Measurements from ENCODE around the gene GPX5.

The GPX5 gene

GRCh38 chr6:28553384-28553985 is 27.8 kb downstream of the GPX5 start:
- TF ChIP-seq, protein P1, sequence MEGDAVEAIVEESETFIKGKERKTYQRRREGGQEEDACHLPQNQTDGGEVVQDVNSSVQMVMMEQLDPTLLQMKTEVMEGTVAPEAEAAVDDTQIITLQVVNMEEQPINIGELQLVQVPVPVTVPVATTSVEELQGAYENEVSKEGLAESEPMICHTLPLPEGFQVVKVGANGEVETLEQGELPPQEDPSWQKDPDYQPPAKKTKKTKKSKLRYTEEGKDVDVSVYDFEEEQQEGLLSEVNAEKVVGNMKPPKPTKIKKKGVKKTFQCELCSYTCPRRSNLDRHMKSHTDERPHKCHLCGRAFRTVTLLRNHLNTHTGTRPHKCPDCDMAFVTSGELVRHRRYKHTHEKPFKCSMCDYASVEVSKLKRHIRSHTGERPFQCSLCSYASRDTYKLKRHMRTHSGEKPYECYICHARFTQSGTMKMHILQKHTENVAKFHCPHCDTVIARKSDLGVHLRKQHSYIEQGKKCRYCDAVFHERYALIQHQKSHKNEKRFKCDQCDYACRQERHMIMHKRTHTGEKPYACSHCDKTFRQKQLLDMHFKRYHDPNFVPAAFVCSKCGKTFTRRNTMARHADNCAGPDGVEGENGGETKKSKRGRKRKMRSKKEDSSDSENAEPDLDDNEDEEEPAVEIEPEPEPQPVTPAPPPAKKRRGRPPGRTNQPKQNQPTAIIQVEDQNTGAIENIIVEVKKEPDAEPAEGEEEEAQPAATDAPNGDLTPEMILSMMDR (IDR thresholded peaks at IDR 0.05; ENCODE audit: extremely low read depth, missing control alignments) = no peak
- no peak for DNase-seq (ENCODE audit: low spot score)

DNA sequence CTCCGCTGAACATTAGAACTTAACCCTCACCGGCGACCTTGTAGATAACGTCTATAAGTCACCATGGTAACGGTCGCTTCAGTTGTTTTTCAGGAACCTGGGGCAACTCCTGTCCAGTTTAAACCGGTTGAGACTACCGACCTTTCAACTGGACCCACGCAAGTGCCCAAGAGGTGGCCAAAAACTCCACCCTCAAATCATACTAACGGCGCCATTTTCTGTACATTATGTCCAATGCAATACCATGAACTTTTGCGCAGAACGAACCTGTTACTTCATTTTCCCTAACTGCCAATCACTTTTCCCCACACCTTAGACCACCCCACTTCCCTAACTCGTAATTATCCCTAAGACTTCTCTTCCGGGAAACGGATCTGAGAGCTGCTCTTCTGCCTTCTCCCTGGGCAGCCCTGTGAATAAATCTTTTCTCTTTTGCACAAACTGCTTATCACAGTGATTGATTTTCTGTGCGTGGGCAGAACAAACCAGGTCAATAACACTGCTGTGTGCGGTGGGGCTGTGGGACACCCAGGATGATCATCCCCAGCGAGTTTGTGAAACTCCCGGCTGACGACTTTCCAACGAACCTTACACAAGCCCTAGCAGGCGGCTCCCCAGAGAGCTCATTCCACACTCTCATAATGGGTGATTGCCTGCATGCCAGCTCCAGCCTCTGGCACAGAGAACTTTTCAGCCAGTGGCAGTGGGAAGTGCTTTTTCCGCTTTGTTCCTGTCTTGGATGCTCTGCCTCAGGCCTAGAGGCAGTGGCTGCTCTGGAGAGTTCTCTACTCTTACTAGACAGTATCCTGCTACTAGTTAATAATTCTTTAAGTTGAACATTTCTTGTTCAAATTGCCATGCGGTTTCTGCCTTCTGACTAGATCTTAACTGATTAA is 28.6 kb downstream of the GPX5 start:
- no peak for DNase-seq (ENCODE audit: low spot score)
- TF ChIP-seq, protein P1 (IDR thresholded peaks at IDR 0.05; ENCODE audit: extremely low read depth, missing control alignments) = no peak

DNA sequence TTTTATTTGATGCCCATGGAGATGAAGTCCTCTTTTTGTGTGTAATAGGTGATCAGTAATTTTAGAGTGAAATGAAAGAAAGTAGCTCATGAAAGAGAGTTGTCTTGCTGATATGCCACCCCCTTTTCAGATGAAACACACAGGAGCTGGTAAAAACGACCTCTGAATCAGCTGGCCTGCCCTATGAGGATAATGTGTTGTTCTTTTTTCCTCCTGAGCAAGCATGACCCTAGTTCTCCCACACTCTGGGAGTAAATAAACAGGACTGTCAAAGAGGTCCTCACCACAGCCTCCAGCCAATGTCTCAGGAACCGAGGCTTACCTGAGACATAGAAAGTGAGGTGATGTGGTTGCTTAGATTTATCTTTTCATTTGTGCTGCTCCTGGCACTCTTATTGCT is 29.5 kb downstream of the GPX5 start:
- TF ChIP-seq, protein P1 (IDR thresholded peaks at IDR 0.05; ENCODE audit: extremely low read depth, missing control alignments) = no peak
- DNase-seq (ENCODE audit: low spot score) = no peak

DNA sequence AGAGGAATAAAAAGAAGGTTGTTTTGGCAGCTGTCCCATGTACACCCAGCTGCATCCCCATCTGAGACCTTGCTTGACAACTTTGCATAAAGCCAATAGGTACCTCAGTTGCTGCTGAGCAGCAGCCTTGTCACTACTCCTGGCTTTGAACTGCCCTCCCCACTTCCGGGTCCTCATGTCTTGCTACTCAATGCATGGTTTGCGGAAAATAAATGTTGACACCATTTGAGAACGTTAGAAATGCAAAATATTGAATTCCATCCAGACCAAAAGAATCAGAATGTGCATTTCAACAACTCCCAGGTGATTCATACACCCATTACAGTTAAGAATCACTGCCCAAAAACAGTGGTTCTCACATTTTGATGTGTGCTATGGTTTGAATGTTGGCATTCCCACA is 32.9 kb downstream of the GPX5 start:
- TF ChIP-seq, protein P1 (IDR thresholded peaks at IDR 0.05; ENCODE audit: extremely low read depth, missing control alignments) = no peak
- DNase-seq (ENCODE audit: low spot score) = no peak

GRCh38 chr6:28563430-28564095 is 37.9 kb downstream of the GPX5 start:
- TF ChIP-seq, protein P1 (IDR thresholded peaks at IDR 0.05; ENCODE audit: extremely low read depth, missing control alignments) = no peak
- DNase-seq (ENCODE audit: low spot score) = no peak

GRCh38 chr6:28565823-28566526 is 40.3 kb downstream of the GPX5 start:
- TF ChIP-seq, protein P1 (IDR thresholded peaks at IDR 0.05; ENCODE audit: extremely low read depth, missing control alignments) = no peak
- DNase-seq (ENCODE audit: low spot score) = no peak
